Smooth muscle cell (in vitro differentiated cells): ENCODE data around the gene SLTM. TPM values are rescaled to one million over a fixed set of nuclear protein-coding genes. Genes with fewer than 3 reads are reported as not detected.
A peak's percentile ranks its signal among the peaks of the same experiment; 100 is the strongest.

Source experiments
- DNase-seq: peaks from one replicate; lab custom pipeline; 2025; ENCODE audit not compliant: unreplicated experiment; lab: John Stamatoyannopoulos, UW
- H2AFZ ChIP-seq: fragments of 200-600 bp; sonication (generic); 2 replicates; pipeline ENCODE4 v1.6.0; 2016; ENCODE audit warnings: antibody characterized with exemption, low read depth, mild to moderate bottlenecking
- H3F3A ChIP-seq: fragments of 200-600 bp; sonication (generic); 2 replicates; pipeline ENCODE4 v1.6.0; 2017; ENCODE audit warnings: antibody characterized with exemption, low read depth
- H3K27ac ChIP-seq: fragments of 200-600 bp; sonication (generic); 2 replicates; pipeline ENCODE4 v1.5.1; 2016; ENCODE audit warnings: low read depth, mild to moderate bottlenecking
- H3K27me3 ChIP-seq: fragments of 200-600 bp; sonication (generic); 2 replicates; pipeline ENCODE4 v1.6.1; 2016; ENCODE audit warnings: low read depth, mild to moderate bottlenecking
- H3K36me3 ChIP-seq: fragments of 200-600 bp; sonication (generic); 2 replicates; pipeline ENCODE4 v1.5.1; 2016; ENCODE audit warnings: low read depth
- H3K4me1 ChIP-seq: fragments of 200-600 bp; sonication (generic); 2 replicates; pipeline ENCODE4 v1.5.1; 2016; ENCODE audit warnings: low read depth
- H3K4me2 ChIP-seq: fragments of 200-600 bp; sonication (generic); 2 replicates; pipeline ENCODE4 v1.6.0; 2016; ENCODE audit warnings: mild to moderate bottlenecking
- H3K4me3 ChIP-seq: fragments of 200-600 bp; sonication (generic); 2 replicates; pipeline ENCODE4 v1.5.1; 2016; ENCODE audit warnings: mild to moderate bottlenecking
- H3K79me2 ChIP-seq: fragments of 200-600 bp; sonication (generic); 2 replicates; pipeline ENCODE4 v1.6.0; 2016; ENCODE audit warnings: low read depth, mild to moderate bottlenecking
- H3K9ac ChIP-seq: fragments of 200-600 bp; sonication (generic); 2 replicates; pipeline ENCODE4 v1.6.0; 2016; ENCODE audit warnings: low read depth
- H3K9me3 ChIP-seq: fragments of 200-600 bp; sonication (generic); replicated peaks from 2 replicates; pipeline ENCODE4 v1.5.1; 2016; ENCODE audit warnings: low read depth
- H4K20me1 ChIP-seq: fragments of 200-600 bp; sonication (generic); 2 replicates; pipeline ENCODE4 v1.6.0; 2016; ENCODE audit warnings: low read depth
- CTCF ChIP-seq: fragments of 200-600 bp; sonication (generic); IDR thresholded peaks from 2 replicates; pipeline ENCODE4 v1.5.1; 2017; ENCODE audit warnings: borderline replicate concordance, mild to moderate bottlenecking, antibody characterized with exemption; ENCODE audit not compliant: insufficient read depth, poor library complexity, severe bottlenecking
- WGBS: methylation state at CpG from one replicate; pipeline ENCODE4 v1.1.7; 2016; ENCODE audit warnings: low lambda C conversion rate; 5-methylcytosine and 5-hydroxymethylcytosine counted together
- polyA plus RNA-seq: library from polyadenylated mRNA; unstranded; fragments of >200 nt; fragmentation: Nextera tagmentation; extraction: Ambion mirVana; gene quantifications from 2 replicates; pipeline ENCODE4 v1.2.1, GENCODE V29; 2016
- total RNA-seq: library from RNA; depleted of rRNA; stranded (reverse); fragments of >200 nt; gene quantifications from 2 replicates; pipeline ENCODE4 v1.2.3, GENCODE V29; 2014

SLTM gene
- 43.8 and 57.0 TPM in 2 replicates for total RNA-seq
- 56.8 and 74.1 TPM in 2 replicates for polyA plus RNA-seq

- peaks cover 21% of the 10 kb centered on the region for H4K20me1 ChIP-seq
- peak within 1 kb of the TSS; percentile 89 for H3K4me3 ChIP-seq
- no peaks in the 10 kb centered on the region for H3K36me3 ChIP-seq
- H2AFZ ChIP-seq, result peak within 1 kb of the TSS; percentile 94
- peaks cover 44% of the 10 kb centered on the region for H3K79me2 ChIP-seq
- peak; percentile 87 for DNase-seq
- no peaks in the 10 kb centered on the region for H3K27me3 ChIP-seq
- peaks cover 16% of the 10 kb centered on the region for H3F3A ChIP-seq
- peak within 1 kb of the TSS; percentile 96 for H3K4me2 ChIP-seq
- H3K4me1 ChIP-seq, result peaks cover 15% of the 10 kb centered on the region
- peak within 1 kb of the TSS; percentile 98 for H3K9ac ChIP-seq
- peak within 1 kb of the TSS; percentile 98 for H3K27ac ChIP-seq
- whole genome bisulfite sequencing, result under 1% methylated on average over 101 of the region's 101 CpGs
- no peaks in the 10 kb centered on the region for H3K9me3 ChIP-seq
- TF ChIP-seq CTCF, result no peak
These were observed at the start of gene SLTM for GRCh38 chr15:58933281-58934113. TSS of gene SLTM (minus strand) at chr15:58933679. CDS start at chr15:58933565, 114 bp downstream.

GRCh38 chr15:58983261-58983660 lies 49.8 kb upstream of the SLTM start:
- Histone ChIP-seq H3F3A (no peaks in the 10 kb centered on the region), H3K36me3 (no peaks in the 10 kb centered on the region), H3K4me2 (no peak overlapping the region), H3K4me3 (no peak overlapping the region), H3K79me2 (peaks cover 7% of the 10 kb centered on the region), H3K4me1 (no peaks in the 10 kb centered on the region), H3K27ac (no peak overlapping the region), H4K20me1 (no peaks in the 10 kb centered on the region), H3K9me3 (no peaks in the 10 kb centered on the region), H2AFZ (no peak overlapping the region), H3K27me3 (peaks cover 8% of the 10 kb centered on the region), H3K9ac (no peak overlapping the region)
- no peak for TF ChIP-seq CTCF
- DNase-seq, result no peak
- WGBS, result 84% methylated on average over 2 of the region's 2 CpGs

- Histone ChIP-seq H4K20me1 (no peaks in the 10 kb centered on the region), H3K36me3 (no peaks in the 10 kb centered on the region), H2AFZ (no peak overlapping the region), H3K27me3 (peaks cover 8% of the 10 kb centered on the region), H3K4me2 (no peak overlapping the region), H3K9me3 (no peaks in the 10 kb centered on the region), H3K27ac (no peak overlapping the region), H3K79me2 (no peaks in the 10 kb centered on the region), H3F3A (no peaks in the 10 kb centered on the region), H3K9ac (no peak overlapping the region), H3K4me3 (no peak overlapping the region), H3K4me1 (no peaks in the 10 kb centered on the region)
- TF ChIP-seq CTCF, result no peak
- DNase-seq, result no peak
- WGBS, result 76% methylated on average over 6 of the region's 6 CpGs
These were observed 48.5 kb upstream of the SLTM start for GRCh38 chr15:58981808-58982475.
